Stimulated activated CD8-positive, alpha-beta memory T cell treated with anti-CD3 and anti-CD28 coated beads, Interleukin-7, amount 100 ng/mL, for 4 hours (primary cell): ENCODE results near the gene TTC36.
"Not testable (repeated sequence)": the region's sequence is repeated elsewhere in the genome, so short reads cannot be mapped to it uniquely, and the experiment has no call there.

Experiments used
- DNase-seq, 2 donors: peaks; one replicate each; pipeline ENCODE4 v3.0.0-alpha.2; 2020; ENCODE audit warnings: low read depth in 2 of 2

The TTC36 gene, protein sequence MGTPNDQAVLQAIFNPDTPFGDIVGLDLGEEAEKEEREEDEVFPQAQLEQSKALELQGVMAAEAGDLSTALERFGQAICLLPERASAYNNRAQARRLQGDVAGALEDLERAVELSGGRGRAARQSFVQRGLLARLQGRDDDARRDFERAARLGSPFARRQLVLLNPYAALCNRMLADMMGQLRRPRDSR

DNA sequence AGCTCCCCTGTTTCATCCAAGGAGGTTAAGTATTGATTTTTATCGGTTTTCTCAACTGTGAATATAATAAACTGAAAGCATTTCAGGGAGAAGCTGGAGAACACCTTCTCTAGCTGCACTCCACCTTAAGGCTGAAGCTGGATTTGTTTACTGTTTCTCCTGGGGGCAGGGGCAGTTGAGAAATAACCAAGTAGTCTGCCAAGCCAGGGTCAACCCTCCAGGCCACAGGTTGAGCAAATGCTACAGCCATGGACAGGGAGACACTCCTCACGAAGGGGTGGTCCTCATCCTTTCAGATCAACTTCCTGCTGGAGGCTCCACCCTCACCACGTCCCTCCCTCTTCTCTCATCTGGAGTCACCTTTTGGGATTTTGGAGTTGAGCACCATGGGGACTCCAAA lies at the start of gene TTC36:
TSS of gene TTC36 (plus strand) at position 366 of the 400 bp plus-strand sequence. CDS start at position 387, 21 bp downstream.
- no peak for DNase-seq

- not testable (repeated sequence) for DNase-seq
These were observed 46.0 kb upstream of the TTC36 start for GRCh38 chr11:118481238-118481637.

- no peak for DNase-seq
These were observed 42.9 kb upstream of the TTC36 start for GRCh38 chr11:118484405-118484804.

- DNase-seq = no peak
These were observed 42.0 kb upstream of the TTC36 start for GRCh38 chr11:118485273-118485672.

DNA sequence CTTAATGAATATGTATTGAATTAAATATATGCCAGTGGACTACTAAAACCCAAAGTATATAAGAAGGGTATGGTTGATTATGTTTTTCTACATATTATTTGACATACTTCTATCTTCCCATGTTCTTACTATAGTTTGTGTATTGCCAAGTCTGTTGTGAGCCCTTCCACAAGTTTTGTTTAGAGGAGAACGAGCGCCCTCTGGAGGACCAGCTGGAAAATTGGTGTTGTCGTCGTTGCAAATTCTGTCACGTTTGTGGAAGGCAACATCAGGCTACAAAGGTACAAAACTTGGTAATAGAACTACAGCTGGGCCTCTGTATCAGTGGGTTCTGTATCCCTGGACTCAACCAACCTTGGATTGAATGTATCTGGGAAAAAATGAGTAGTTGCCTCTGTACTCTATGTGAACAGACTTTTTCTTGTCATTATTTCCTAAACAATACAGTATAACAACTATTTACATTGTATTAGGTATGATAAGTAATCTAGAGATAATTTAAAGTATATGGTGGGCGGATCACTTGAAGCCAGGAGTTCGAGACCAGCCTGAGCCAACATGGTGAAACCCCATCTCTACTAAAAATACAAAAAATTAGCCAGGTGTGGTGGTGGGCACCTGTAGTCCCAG lies 38.7 kb upstream of the TTC36 start:
- peak; percentile 55 to 61 for DNase-seq

DNA sequence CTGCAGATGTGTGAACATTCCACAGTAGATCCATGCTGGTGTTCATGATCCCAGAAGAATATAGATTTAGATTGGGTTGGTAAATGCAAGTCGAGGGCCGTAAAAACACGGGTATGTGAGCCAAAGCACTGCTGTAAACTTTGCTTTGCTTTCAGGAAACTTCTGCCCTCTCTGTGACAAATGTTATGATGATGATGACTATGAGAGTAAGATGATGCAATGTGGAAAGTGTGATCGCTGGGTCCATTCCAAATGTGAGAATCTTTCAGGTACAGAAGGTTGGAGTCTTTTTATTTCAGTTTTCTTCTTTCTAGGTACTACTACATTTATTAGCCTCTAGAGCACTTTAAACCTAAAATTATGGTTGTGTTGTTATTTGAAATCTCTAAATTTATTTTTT lies 36.2 kb upstream of the TTC36 start:
- no peak for DNase-seq

DNA sequence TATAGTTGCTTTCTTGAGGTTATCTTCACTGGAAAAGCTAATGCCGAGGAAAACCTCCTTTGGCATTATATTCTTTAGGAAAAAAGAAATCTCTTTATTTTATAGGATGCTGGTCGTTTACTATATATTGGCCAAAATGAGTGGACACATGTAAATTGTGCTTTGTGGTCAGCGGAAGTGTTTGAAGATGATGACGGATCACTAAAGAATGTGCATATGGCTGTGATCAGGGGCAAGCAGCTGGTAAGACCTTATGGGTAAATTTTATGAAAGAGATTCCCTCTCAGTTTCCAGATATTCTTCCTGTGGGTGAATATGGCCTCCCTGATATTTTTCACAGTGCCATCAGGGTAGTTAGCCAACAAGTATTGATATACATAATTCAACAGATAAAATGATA lies 29.4 kb upstream of the TTC36 start:
- no peak for DNase-seq

DNA sequence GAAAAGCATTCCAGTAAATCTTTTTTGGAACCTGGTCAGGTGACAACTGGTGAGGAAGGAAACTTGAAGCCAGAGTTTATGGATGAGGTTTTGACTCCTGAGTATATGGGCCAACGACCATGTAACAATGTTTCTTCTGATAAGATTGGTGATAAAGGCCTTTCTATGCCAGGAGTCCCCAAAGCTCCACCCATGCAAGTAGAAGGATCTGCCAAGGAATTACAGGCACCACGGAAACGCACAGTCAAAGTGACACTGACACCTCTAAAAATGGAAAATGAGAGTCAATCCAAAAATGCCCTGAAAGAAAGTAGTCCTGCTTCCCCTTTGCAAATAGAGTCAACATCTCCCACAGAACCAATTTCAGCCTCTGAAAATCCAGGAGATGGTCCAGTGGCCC lies 24.1 kb upstream of the TTC36 start:
- no peak for DNase-seq

DNA sequence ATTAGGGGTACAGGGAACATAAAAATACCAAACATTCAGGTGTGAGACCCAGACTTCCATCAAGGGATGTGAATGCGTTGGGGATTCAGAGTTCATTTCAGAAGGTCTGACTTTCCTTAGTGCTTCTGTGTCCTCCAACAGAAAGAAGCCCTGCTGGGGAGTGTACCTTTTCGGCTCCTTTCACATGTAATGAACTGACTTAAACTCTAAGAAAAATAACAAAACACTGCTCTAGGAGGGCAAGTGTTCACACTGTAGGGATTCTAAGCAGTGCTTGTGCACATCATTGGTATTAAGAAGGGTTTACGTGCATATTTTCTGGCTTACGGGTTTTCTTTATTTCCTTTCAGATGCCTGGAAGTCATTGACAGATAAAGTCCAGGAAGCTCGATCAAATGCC lies 15.7 kb upstream of the TTC36 start:
- DNase-seq = no peak

GRCh38 chr11:118514103-118514502 lies 13.2 kb upstream of the TTC36 start:
- DNase-seq = no peak

DNA sequence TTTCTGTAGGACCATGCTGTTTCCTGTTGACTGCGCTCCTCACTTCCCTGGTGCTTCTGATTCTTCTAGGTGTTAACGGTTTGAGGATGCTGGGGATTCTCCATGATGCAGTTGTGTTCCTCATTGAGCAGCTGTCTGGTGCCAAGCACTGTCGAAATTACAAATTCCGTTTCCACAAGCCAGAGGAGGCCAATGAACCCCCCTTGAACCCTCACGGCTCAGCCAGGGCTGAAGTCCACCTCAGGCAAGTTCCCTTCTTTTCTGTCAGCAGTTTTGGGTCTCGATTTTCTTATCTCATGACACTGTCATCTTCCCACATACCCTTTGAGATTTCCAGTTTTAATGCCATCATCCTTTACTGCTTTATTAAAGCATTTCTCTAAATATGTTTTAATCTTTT lies 7.7 kb upstream of the TTC36 start:
- DNase-seq = no peak

- DNase-seq = no peak
These were observed 5.4 kb upstream of the TTC36 start for GRCh38 chr11:118521892-118522311.

DNA sequence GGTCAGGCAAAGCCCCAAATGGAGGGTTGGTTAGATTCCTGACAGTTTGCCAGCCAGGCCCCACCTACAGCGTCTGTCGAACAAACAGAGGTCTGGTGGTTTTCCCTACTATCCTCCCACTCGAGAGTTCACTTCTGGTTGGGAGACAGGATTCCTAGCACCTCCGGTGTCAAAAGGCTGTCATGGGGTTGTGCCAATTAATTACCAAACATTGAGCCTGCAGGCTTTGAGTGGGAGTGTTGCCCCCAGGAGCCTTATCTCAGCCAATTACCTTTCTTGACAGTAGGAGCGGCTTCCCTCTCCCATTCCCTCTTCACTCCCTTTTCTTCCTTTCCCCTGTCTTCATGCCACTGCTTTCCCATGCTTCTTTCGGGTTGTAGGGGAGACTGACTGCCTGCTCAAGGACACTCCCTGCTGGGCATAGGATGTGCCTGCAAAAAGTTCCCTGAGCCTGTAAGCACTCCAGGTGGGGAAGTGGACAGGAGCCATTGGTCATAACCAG lies 4.7 kb upstream of the TTC36 start:
- no peak for DNase-seq

GRCh38 chr11:118524356-118524755 lies 2.9 kb upstream of the TTC36 start:
- no peak for DNase-seq

DNA sequence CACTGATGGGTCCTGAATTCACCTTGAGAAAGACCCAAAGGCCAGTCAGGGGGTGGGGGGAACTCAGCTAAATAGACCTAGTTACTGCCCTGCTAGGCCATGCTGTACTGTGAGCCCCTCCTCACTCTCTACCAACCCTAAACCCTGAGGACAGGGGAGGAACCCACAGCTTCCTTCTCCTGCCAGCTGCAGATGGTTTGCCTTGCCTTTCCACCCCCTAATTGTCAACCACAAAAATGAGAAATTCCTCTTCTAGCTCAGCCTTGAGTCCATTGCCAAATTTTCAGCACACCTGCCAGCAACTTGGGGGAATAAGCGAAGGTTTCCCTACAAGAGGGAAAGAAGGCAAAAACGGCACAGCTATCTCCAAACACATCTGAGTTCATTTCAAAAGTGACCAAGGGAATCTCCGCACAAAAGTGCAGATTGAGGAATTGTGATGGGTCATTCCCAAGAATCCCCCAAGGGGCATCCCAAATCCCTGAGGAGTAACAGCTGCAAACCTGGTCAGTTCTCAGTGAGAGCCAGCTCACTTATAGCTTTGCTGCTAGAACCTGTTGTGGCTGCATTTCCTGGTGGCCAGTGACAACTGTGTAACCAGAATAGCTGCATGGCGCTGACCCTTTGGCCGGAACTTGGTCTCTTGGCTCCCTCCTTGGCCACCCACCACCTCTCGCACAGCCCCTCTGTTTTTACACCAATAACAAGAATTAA lies 2.4 kb upstream of the TTC36 start:
- no peak for DNase-seq

GRCh38 chr11:118526688-118527087 lies 586 bp upstream of the TTC36 start:
- DNase-seq = no peak

DNA sequence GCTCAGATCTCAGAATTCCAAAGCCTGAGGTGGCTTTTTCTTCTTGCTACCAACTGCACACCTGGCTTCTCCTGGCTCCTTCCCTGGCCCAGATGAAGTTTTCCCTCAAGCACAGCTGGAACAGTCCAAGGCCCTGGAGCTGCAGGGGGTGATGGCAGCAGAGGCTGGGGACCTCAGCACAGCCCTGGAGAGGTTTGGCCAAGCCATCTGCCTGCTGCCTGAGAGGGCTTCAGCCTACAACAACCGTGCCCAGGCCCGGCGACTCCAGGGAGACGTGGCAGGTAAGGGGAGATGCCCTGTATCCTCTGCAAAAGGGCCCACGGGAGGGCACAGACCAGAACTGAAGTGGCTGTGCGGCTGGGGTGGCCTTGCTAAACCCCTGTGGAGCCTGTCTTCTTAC lies 1.2 kb downstream of the TTC36 start:
- no peak for DNase-seq

- no peak for DNase-seq
These were observed 2.4 kb downstream of the TTC36 start for GRCh38 chr11:118529584-118530175.

- no peak for DNase-seq
These were observed 3.0 kb downstream of the TTC36 start for GRCh38 chr11:118530180-118530682.

GRCh38 chr11:118530683-118531596 lies 3.7 kb downstream of the TTC36 start, which contains the start of gene TMEM25:
Gene TMEM25, plus strand, starts transcription at chr11:118531192. Its CDS starts 610 bp downstream, at chr11:118531802.
- peak; percentile 38 to 70 for DNase-seq

DNA sequence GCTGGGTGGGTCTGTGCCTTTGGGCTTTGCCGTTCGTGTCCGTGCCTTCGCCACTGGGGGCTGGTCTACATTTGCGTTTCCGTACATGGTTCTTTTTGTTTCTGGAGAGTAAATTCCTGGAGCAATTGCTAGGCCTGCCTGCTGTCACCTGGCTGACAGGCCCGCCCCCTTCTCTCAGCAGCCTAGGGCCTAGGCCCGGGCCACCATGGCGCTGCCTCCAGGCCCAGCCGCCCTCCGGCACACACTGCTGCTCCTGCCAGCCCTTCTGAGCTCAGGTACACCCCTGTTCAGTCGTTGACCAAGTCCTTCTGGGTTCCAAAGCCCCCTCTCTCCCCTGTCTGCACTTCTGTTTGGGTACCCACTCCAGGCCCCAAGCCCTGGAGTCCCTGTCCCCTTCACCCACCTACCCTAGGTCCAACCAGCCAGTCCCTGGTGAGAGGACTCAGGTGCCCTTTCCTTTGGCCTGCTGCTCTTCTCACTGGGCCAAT lies 4.4 kb downstream of the TTC36 start:
- DNase-seq = no peak
